AG09309 (cell line): ENCODE data around the gene NPY.

Experiments used
- DNase-seq: peaks from one replicate; pipeline ENCODE4 v3.0.0-alpha.2; 2010; ENCODE audit warnings: low read depth
- H3K4me3 ChIP-seq: 2 replicates; pipeline ENCODE4 v1.5.1; 2011; ENCODE audit warnings: mild to moderate bottlenecking, low read depth, low read length, moderate library complexity; ENCODE audit not compliant: control insufficient read depth
- CTCF ChIP-seq: IDR thresholded peaks from 2 replicates; pipeline ENCODE4 v1.5.1; 2011; ENCODE audit warnings: mild to moderate bottlenecking, low read depth, low read length, inconsistent platforms; ENCODE audit not compliant: insufficient read depth, control insufficient read depth; ENCODE audit errors: missing control alignments

NPY gene

DNA sequence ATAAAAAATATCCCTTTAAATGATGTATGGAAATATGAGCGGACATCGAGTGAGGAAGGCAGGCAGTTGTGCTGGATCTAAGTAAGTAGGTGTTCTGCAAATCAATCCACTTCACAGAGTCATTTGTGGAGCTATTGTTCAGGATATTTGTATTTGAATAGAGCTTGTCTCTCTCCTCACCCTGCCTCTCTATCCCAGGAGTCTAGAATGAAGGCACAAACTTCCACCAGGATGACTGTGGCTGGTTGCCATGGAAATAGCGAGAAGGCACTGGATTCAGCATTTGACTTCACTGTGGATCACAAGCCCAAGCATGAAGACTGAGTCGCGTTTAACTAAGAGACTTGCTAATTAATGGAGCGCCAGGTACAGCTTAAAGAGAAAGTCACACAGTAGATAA lies 53.2 kb downstream of the NPY start:
- no peak for TF ChIP-seq CTCF
- no peak for DNase-seq
- H3K4me3 ChIP-seq = no peak overlapping the region

GRCh38 chr7:24339575-24339974 lies 55.6 kb downstream of the NPY start:
- H3K4me3 ChIP-seq = no peak overlapping the region
- TF ChIP-seq CTCF = no peak
- no peak for DNase-seq

DNA sequence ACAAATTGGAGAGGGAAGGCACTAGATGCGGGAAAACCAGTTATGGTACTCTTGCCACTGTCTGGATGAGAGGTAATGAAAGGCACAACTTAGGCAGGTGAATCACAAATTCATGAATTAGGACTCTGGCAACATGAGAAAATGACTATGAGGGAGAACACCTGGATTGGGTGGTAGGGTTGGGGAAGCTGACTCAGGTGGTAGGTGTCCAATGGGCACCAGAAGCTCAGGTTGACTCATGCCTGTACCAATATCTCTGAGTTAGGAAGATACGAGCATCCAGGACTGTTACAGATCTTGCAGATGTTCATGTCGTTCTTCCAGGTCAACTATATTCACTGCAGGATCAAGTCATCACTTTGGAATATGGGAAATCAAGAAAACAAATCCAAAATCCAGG lies 56.7 kb downstream of the NPY start:
- no peak for TF ChIP-seq CTCF
- no peak for DNase-seq
- H3K4me3 ChIP-seq = no peak overlapping the region
